Retinal pigment epithelial cell (primary cell): ENCODE results near the gene SPANXB1.
"Not testable (repeated sequence)": the region's sequence is repeated elsewhere in the genome, so short reads cannot be mapped to it uniquely, and the experiment has no call there.

Experiments used
- DNase-seq: peaks from one replicate; pipeline ENCODE4 v3.0.0-alpha.2; 2010; ENCODE audit warnings: low read depth
- H3K4me3 ChIP-seq: 2 replicates; pipeline ENCODE4 v1.5.1; 2011; ENCODE audit warnings: mild to moderate bottlenecking, low read length, control low read depth, moderate library complexity
- TF ChIP-seq, protein P1 (sequence below): conservative IDR thresholded peaks from 2 replicates; pipeline ENCODE4 v1.5.1; 2011; ENCODE audit warnings: low read depth, low read length, control low read depth, inconsistent platforms

Gene SPANXB1

DNA sequence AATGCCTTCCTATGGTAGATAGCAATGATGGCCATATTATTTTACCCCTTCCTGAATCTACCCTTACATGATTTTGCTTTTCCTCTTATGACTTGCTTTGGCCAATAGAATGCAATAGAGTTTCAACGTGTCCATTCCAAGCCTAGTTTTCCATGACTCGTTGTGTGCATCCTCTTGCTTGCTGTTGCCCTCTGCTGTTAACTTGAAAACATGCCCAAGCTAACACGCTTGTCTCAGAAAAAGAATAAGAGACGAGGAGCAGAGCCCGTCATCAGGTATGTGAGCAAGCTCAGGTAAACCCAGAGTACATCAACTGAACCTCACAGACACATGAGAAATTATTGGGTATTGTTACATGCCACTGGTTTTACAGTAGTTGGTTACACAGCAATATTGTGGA, 49.7 kb downstream of the SPANXB1 start:
- DNase-seq, H3K4me3 ChIP-seq: not testable (repeated sequence)
- TF ChIP-seq, protein P1, sequence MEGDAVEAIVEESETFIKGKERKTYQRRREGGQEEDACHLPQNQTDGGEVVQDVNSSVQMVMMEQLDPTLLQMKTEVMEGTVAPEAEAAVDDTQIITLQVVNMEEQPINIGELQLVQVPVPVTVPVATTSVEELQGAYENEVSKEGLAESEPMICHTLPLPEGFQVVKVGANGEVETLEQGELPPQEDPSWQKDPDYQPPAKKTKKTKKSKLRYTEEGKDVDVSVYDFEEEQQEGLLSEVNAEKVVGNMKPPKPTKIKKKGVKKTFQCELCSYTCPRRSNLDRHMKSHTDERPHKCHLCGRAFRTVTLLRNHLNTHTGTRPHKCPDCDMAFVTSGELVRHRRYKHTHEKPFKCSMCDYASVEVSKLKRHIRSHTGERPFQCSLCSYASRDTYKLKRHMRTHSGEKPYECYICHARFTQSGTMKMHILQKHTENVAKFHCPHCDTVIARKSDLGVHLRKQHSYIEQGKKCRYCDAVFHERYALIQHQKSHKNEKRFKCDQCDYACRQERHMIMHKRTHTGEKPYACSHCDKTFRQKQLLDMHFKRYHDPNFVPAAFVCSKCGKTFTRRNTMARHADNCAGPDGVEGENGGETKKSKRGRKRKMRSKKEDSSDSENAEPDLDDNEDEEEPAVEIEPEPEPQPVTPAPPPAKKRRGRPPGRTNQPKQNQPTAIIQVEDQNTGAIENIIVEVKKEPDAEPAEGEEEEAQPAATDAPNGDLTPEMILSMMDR: peak; percentile 2
